ENCODE results near the gene ANXA5.
"Not testable (repeated sequence)": the region's sequence is repeated elsewhere in the genome, so short reads cannot be mapped to it uniquely, and the experiment has no call there.

ANXA5 gene

DNA sequence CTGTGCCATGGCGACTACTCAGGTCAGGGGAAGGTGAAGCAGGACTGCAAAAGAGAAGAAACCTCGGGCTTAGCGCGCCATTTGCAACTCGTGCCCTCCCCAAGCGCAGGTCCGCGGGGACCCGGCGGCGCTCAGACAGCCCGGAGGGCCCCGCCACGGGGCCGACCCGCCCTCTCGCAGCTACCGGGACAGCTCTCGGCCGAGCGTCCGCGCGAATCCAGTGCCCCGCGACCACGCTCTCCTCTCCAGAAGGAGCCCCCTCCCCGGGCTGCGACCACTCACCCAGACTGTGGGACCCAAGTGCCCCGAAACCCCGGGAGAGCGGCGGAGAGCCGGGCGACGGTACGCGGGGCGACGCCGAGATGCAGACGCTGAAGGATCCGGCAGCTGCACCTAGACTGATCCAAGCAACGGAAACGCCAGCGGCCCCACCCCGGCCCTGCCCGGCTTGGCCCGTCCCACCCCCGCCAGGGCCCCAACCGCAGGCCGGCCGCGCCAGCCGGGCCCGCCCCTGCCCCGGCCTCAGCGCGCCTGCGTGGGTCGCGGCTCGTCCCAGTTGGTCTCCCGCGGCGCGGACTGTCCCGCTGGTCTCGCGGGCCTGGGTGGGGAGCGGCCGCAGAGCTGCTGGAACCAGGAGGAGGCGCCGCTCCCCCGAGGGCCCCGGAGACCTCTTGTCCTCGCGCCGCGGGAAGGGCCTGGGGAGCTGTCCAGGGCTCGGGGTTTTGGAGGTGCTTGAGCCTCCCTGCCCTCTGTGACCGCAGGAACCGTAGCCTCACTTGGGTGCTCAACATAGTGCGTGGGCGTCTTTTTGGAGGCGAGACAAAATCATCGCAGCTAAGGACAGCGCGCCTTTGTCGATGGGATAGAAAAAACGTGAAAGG is at the start of gene ANXA5:
TSS of gene ANXA5 (minus strand) at position 400 of the 881 bp plus-strand sequence. CDS start at position 9, 391 bp downstream.
- DNase-seq (ENCODE audit: low read depth in 2 of 2) = peak; percentile 25 to 59

DNA sequence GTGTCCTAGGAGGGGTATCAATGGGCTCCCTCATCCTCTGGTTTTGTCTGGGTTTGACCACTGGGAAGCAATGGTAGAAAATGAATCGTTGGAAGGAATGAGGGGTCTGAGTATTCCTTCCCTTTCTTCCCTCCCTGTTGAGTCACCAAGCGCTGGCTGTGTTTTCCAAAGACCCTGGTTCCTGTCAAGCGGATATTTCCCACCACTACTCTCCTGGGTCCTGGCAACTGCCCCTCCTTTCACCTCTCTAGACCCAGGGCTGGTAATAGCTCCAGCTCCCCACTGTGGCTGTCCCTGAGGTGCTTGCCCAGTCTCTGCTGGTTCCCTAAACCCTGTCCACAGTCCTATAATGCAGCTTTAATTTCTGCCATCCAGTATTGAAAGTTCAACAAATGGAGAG is 46.0 kb upstream of the ANXA5 start:
- DNase-seq (ENCODE audit: low read depth in 2 of 2) = no peak

DNA sequence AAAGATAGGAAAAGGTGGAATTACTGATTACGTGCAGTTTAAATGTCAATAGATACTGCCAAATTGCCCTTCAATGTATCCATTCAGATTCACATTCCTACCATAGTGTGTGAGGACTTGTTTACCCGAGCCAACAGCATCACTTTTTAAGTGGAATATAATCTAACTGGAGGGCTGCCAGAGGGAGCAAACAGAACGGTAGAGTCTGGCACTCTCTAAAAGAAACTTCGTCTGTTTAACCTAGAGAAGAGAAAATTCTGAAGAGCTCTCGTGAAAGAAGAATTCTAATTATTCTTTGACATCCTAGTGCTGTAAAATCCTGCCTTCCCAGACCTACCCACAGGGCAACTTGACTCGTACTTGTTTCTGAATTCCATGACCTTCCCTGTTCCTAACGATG is 45.0 kb upstream of the ANXA5 start:
- DNase-seq (ENCODE audit: low read depth in 2 of 2) = no peak

DNA sequence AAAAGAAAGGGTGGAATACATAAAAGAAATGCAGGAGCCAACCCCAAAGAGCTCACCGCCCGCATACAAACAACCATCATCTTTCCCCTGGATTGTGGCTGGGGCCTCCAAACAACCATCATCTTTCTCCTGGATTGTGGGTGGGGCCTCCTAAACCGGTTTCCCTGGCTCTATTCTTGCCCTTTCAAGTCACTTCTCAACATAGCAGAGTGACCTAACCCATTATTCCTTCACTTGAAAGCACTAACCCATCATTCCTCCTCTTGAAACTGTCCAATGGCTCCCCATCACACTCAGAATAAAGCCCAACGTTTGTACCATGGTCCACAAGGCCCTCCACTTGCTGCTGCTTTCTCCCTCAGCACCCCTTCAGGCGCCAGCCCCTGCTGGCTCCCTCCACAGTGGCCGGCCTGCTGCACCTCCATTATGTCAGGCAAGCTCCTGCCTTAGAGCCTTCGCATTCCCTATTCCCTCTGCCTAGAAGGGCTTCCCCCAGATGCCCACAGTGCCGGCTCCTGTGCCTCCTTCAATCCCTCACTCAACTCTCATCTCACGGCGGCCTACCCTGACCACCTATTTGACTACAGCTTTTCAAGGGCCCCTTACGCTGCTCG is 44.1 kb upstream of the ANXA5 start:
- DNase-seq (ENCODE audit: low read depth in 2 of 2) = no peak

DNA sequence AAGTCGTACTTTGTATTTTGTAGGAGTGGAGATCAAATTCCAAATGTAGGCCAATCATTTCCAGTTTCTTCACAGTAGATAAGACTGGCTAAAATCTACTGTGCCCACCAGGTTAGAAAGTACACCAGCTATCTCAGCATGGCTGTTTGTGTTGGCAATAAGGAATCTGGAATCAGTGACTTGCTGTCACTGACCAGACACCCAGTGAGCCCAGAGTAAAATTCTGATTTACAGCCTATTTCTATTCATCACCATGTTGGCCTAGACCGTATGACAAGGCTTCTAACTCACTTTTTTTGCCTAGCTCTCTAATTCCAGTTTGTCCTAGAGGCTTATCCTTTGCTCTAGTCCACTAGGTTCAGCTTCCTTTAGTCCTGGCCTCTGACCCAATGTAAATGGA is 42.8 kb upstream of the ANXA5 start:
- DNase-seq (ENCODE audit: low read depth in 2 of 2) = no peak

DNA sequence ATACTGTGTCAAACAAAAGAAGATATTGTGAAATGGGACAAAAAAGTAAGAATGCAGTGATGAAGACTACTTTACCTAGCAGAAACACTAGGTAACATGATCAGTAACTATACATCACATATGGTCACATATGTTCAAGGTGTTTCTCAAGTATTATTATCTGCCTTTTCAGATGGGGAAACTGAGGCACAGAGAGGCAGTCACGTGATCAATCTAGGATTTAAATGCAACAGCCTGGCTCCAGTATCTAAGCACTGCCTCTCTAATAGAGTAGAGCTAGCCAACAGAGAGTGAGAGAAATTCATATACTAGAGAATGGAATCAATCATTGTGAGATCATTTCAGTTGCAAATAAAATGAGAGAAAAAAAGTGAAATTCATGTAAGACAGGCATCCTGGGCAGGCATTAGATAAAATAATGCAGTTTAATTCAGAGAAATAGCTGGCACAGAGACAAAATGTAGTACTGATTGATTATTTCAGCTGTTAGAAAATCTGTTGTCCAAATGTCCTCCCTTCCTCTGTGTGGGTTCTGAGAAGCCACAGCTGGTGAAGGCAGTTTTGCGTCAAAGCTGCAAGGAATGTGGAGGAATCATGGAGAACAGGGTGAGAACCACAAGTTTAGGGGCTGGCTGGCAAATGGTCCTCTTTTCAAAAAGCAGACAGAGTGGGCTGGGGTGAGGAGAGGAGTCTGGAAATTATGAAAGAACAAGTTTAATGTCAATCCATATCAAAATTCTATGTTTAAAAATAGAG is 42.2 kb upstream of the ANXA5 start:
- no peak for DNase-seq (ENCODE audit: low read depth in 2 of 2)

DNA sequence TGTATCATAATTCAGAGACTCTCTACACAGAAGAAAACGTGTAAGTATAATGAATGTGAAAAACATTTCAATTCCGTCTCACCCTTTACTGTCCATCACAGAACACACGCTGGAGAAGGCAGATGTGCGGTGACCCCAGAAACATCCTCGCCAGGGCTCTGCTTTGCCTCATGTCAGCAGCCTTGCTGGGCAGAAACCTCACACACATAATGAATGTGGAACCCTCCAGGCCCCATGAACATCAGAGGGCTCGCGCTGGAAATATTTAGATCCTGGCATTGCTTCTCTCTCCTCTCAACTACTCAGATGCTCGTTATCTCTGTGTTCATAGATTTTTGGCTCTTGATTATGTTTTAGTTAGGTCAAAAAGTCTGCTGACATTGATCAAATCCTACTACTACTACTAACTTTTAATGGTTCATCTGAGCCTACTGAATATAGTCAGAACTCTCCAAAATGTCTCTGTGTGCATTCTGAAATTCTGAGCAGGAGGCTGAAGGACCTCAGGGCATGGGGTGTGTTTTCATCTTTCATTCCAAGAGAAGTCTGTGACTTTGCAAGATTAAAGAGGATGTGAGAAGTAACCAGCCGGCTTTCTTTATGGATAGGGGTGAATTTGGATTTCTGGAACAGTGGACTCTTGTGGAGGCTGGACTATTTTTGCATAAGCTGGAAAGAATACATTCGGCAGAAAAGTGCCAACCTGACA is 41.2 kb upstream of the ANXA5 start:
- no peak for DNase-seq (ENCODE audit: low read depth in 2 of 2)

DNA sequence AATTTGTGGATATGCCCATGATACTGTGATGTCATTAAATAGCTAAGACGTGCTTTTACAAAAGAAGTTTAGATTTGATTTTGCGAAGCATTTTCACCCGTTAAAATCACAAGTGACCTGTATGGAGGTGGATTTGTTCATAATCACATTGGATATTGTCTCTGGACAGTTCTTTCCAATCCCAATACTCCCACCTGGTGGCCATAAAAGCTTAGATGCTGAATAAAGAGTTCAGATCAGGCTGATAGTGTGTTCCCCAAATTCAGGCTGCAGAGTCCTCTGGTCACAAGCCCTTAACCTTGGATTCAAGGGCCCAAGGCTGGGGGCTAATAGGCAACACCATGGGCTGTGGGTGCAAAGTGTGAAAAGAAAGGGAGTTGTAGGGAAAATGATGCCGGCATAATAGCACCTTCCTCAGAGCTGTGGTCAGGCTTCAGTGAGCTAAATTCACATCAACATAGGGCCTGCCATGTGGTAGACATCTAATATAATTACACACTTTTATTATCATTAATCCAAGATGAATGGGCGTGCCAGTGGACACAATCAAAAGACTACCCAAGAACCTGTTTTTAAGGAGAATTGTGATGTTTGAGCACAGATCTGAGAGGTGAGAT is 40.1 kb upstream of the ANXA5 start:
- no peak for DNase-seq (ENCODE audit: low read depth in 2 of 2)

DNA sequence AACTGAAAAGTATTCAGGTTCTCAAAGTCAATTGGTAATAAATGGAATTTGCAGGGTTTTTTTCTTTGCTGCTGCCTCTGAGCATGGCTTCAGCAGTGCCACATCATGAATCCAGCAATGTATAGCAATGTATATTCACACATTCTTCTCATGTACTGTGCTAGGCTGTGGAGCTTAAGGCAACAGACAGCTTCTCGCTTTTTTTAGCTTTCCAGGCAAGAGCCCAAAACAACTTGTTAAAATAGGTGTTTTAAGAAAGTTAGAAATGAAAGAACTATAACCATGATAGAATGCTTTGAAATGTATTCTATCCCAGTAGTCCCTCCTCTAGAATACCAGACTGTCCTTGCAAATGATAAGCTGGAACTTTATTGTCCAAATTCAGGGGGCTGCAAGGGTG is 37.8 kb upstream of the ANXA5 start:
- DNase-seq (ENCODE audit: low read depth in 2 of 2) = no peak

DNA sequence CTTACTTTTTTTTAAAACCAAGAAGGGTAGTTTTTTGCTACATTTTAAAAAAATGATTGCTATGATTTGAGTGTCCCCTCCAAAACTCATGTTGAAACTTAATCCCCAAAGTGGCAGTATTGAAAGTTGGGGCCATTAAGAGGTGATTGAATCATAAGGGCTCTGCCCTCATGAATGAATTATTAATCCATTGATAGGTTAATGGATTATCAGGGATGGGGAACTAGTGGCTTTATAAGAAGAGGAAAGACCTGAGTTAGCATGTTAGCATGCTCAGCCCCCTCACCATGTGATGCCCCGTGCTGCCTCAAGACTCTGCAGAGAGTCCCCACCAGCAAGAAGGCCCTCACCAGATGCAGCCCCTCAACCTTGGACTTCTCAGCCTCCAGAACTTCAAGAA is 37.2 kb upstream of the ANXA5 start:
- DNase-seq (ENCODE audit: low read depth in 2 of 2) = no peak

DNA sequence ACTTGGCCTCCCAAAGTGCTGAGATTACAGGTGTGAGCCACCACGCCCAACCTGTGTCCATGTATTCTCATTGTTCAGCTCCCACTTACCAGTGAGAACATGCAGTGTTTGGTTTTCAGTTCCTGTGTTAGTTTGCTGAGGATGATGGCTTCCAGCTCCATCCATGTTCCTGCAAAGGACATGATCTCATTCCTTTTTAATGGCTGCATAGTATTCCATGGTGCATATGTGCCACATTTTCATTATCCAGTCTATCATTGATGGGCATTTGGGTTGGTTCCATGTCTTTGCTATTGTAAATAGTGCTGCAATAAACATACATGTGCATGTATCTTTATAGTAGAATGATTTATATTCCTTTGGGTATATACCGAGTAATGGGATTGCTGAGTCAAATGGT is 33.0 kb upstream of the ANXA5 start:
- not testable (repeated sequence) for DNase-seq (ENCODE audit: low read depth in 2 of 2)

DNA sequence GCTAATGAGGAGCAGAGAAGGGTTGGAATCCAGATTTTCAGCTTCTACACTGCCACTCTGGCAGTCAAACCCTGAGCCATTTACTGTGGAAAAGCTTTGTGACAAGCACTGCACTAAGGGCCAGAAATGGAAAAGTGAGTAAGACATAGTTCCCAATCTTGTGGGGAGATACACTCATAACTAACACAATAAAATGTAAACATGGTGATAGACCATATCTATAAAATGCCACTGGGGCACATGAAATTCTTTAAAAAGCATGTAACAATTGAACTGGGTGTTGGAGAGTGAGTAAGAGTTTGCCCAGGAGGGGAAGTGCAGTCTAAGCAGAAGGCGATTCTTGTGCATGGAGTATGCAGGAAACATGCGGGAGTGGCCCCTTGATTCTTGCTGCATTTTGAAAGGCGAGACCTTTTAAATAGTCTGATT is 32.0 kb upstream of the ANXA5 start:
- DNase-seq (ENCODE audit: low read depth in 2 of 2) = no peak

DNA sequence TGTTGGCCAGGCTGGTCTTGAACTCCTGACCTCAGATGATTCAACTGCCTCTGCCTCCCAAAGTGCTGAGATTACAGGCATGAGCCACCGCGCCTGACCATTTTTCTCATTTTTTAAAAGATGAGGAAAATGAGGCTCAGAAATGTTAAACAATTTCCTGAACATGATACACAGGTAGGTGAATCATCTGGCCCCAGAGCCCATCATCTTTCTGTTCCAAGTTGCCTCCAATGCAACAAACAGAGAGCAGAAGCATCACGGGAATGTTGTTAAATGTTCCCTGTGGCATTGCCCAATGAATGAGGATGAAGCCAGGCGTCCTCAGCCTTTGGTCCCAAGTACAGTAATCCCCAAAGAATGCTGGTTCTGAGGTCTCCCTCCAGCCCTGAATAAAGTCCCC is 31.3 kb upstream of the ANXA5 start:
- DNase-seq (ENCODE audit: low read depth in 2 of 2) = no peak

DNA sequence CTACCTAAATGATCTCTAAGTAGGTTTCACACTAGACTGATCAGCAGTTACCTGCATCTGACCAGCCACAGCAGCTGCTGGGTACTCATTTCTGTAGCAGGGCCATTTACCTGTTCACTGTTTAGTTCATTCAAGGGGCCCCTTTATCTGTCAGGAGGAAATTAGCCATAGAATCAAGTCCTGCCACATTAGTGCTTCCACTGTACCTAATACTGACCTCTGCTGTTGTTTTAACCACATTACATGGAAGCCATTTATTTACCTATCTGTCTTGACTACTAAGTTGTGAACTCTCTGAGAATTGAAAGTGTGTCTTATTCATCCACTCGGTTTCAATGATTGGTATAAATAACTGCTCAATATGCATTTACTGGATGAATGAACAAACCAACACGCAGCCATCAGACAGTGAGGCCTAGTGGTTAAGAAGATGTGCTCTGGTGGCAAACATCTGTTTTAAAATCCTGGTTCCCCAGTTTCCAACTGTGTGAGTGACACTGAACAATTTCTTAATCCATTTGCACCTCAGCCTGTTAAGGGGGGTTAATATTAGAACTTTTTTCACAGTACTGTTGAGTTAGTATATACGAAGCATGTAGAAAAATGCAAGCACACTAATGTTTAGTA is 30.0 kb upstream of the ANXA5 start:
- no peak for DNase-seq (ENCODE audit: low read depth in 2 of 2)

DNA sequence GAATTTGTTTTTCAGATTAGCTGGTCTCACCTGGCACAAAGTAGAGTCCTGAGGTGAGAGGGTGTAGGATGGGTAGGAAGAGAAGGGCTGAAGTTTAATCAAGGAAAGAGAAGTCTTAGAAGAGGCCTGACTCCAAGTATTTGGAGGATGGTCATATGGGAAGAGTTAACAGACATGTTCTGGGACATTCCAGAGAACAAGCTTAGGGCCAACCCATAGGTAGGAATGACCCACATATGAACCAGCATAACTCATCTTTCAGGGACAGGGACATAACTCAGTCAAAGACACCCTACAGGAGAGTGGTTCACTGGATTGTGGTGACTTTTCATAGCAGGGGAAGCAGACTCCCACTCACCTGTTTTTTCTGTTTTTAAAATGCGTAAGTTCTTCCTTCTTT is 27.9 kb upstream of the ANXA5 start:
- no peak for DNase-seq (ENCODE audit: low read depth in 2 of 2)

DNA sequence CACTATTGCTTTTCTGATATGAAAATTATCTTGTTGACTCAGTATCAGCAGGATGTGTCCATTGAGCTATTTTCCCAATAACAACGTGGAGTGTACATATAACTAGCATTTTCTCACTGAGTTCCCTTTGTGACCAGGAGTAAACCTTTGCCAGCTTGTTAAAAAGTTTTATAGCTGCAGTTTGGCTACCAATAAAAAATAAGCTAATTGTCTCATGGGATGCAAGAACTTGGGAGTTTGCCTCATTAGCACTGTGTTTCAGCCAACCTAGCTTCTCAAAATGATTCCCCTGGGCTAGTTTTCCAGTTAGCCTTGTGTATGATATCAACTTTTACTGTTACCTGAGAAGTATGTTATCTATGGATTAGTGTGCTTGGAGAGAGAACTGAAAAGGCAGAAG is 24.9 kb upstream of the ANXA5 start:
- DNase-seq (ENCODE audit: low read depth in 2 of 2) = no peak

DNA sequence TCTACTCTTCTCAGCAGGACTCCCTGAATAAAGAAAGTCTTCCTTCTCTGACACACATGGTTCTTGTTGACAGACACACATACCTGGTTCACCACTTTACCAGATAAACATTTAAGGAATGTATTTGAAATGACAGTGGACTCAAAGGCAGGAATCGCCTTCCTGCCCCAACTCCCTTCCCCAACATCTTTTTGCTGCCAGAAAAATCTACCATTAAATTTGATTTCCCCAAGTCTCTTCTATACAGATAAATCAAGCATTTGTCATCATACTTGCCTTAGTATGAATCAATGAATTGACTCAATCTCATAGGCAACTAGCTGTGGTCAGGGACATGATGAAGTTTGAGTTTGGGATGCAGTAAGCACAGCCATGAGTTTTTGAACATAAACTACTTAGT is 23.3 kb upstream of the ANXA5 start:
- DNase-seq (ENCODE audit: low read depth in 2 of 2) = no peak

DNA sequence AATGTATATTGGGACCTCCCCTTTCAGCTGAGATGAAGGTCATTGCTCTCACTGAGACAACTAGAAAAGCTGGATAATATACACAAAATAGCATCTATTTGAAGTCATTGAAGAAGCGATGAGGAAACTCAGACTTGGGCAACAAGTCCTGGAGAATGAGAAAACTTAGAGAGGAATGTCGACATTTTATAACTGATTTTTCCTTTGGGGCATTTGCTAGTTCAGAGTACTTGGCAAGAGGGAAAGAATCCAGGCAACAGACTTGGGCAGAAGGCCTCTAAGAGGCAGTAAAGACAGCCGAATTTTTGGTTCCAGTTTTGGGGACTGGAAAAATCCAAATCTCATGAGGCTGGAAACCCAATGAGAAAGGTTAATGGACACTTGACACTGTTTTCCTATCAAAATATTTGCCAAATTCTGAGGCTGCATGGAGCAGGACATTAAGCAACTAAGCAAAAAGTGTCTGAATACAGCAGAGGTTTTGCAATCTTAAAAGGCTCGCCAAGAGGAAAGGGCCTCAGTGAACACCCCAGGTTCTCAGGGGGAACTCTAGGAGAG is 21.0 kb upstream of the ANXA5 start:
- no peak for DNase-seq (ENCODE audit: low read depth in 2 of 2)

DNA sequence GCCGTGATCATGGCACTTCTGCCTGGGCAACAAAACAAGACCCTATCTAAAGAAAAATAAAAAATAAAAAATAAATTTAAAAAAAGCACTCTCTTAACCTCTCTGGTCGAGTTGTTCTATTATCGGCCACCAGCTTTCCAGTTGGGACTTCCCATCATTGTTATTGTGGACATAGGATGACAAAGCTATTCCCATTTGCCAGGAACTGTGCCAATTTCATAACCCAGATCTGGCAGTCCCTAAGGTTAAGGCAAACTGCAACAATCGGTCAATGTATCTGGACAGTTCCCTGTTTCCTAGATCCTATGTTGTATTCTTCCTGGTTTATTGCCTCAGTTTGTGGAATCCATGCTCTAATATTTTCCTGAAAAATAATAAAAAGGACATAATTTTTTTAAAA is 17.8 kb upstream of the ANXA5 start:
- DNase-seq (ENCODE audit: low read depth in 2 of 2) = no peak

DNA sequence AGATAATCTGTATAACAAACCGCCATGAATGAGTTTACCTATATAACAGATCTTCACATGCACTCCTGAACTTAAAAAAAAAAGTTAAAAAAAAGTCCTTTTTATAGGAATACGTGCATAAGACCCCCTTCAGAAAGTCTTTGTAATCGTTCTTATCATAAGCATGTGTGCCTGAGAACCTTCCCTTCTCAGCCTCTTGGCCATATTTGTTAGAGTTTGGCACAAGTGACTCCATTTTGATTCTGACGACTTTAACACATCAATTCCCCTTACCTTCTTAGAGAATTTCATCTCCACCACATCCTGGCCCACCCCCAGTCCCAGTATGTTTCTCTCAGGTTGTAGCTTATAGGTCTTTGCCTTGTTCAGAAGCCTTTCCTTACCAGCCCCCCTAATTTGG is 16.0 kb upstream of the ANXA5 start:
- DNase-seq (ENCODE audit: low read depth in 2 of 2) = no peak
